ENCODE results near the gene TRPM1. TPM values are rescaled to one million over a fixed set of nuclear protein-coding genes. Genes with fewer than 3 reads are reported as not detected.

Gene TRPM1
- total RNA-seq, 2 experiments from 2014 or later: not detected

- H3K27ac Mint-ChIP-seq: no peak overlapping the region
- peaks cover 17% of the 10 kb centered on the region for H3K27me3 Mint-ChIP-seq
- ChIA-PET CTCF (no interaction called here), POLR2A (no interaction called here)
- peaks cover 2% of the 10 kb centered on the region for H3K4me1 Mint-ChIP-seq
- H3K36me3 Mint-ChIP-seq (ENCODE audit: low read depth): no peaks in the 10 kb centered on the region
- no peaks in the 10 kb centered on the region for H3K9me3 Mint-ChIP-seq
- no peak overlapping the region for H3K4me3 Mint-ChIP-seq
- DNase-seq: no peak
Measured at GRCh38 chr15:31085359-31085758, 16.2 kb downstream of the TRPM1 start.

GRCh38 chr15:31084176-31084575, 17.3 kb downstream of the TRPM1 start:
- DNase-seq: no peak
- H3K4me1 Mint-ChIP-seq: peaks cover 5% of the 10 kb centered on the region
- POLR2A ChIA-PET: no interaction called here

GRCh38 chr15:31083370-31083780, 18.1 kb downstream of the TRPM1 start:
- ChIA-PET CTCF (interaction anchor here (1.9 kb wide), 1 partner anchor 46 kb away, joined by 7 read pairs; no protein-coding TSS in a partner anchor), POLR2A (no interaction called here)
- Mint-ChIP-seq H3K4me3 (no peak overlapping the region), H3K27ac (no peak overlapping the region), H3K27me3 (peaks cover 24% of the 10 kb centered on the region), H3K9me3 (no peaks in the 10 kb centered on the region), H3K36me3 (ENCODE audit: low read depth) (no peaks in the 10 kb centered on the region), H3K4me1 (peaks cover 5% of the 10 kb centered on the region)
- no peak for DNase-seq

More at GRCh38 chr15:31084176-31084575, 17.3 kb downstream of the TRPM1 start:
- Mint-ChIP-seq H3K36me3 (ENCODE audit: low read depth) (no peaks in the 10 kb centered on the region), H3K27ac (no peak overlapping the region), H3K4me3 (no peak overlapping the region), H3K27me3 (peaks cover 21% of the 10 kb centered on the region), H3K9me3 (no peaks in the 10 kb centered on the region)
- CTCF ChIA-PET: interaction anchor here (1.9 kb wide), 1 partner anchor 45 kb away, joined by 7 read pairs; no protein-coding TSS in a partner anchor

GRCh38 chr15:31082771-31083369, 18.7 kb downstream of the TRPM1 start:
- Mint-ChIP-seq H3K36me3 (ENCODE audit: low read depth) (no peaks in the 10 kb centered on the region), H3K9me3 (no peaks in the 10 kb centered on the region), H3K27ac (no peak overlapping the region), H3K4me3 (no peak overlapping the region), H3K4me1 (peaks cover 5% of the 10 kb centered on the region), H3K27me3 (peaks cover 24% of the 10 kb centered on the region)
- no peak for DNase-seq
- CTCF ChIA-PET: interaction anchor here (1.9 kb wide), 1 partner anchor 46 kb away, joined by 7 read pairs; no protein-coding TSS in a partner anchor
- POLR2A ChIA-PET: no interaction called here

- ChIA-PET POLR2A (no interaction called here), CTCF (no interaction called here)
- H3K36me3 Mint-ChIP-seq (ENCODE audit: low read depth): no peaks in the 10 kb centered on the region
- no peak overlapping the region for H3K4me3 Mint-ChIP-seq
- peaks cover 26% of the 10 kb centered on the region for H3K27me3 Mint-ChIP-seq
- H3K4me1 Mint-ChIP-seq: peaks cover 5% of the 10 kb centered on the region
- H3K9me3 Mint-ChIP-seq: no peaks in the 10 kb centered on the region
- H3K27ac Mint-ChIP-seq: no peak overlapping the region
- DNase-seq: no peak
Measured at GRCh38 chr15:31081588-31082250, 19.8 kb downstream of the TRPM1 start.

- peaks cover 27% of the 10 kb centered on the region for H3K27me3 Mint-ChIP-seq
- POLR2A ChIA-PET: no interaction called here
- CTCF ChIA-PET: no interaction called here
- no peaks in the 10 kb centered on the region for H3K36me3 Mint-ChIP-seq (ENCODE audit: low read depth)
- no peak overlapping the region for H3K27ac Mint-ChIP-seq
- no peaks in the 10 kb centered on the region for H3K9me3 Mint-ChIP-seq
- no peak for DNase-seq
- peaks cover 5% of the 10 kb centered on the region for H3K4me1 Mint-ChIP-seq
- H3K4me3 Mint-ChIP-seq: no peak overlapping the region
Measured at GRCh38 chr15:31081056-31081455, 20.5 kb downstream of the TRPM1 start.

GRCh38 chr15:31080591-31081014, 20.9 kb downstream of the TRPM1 start:
- Mint-ChIP-seq H3K27me3 (peaks cover 30% of the 10 kb centered on the region), H3K9me3 (no peaks in the 10 kb centered on the region), H3K27ac (no peak overlapping the region), H3K4me3 (no peak overlapping the region), H3K36me3 (ENCODE audit: low read depth) (no peaks in the 10 kb centered on the region), H3K4me1 (peaks cover 5% of the 10 kb centered on the region)
- ChIA-PET CTCF (no interaction called here), POLR2A (no interaction called here)
- peak; percentile 31 for DNase-seq

- ChIA-PET POLR2A (interaction anchor here (1.1 kb wide), 1 partner anchor 33 kb away, joined by 3 read pairs; no protein-coding TSS in a partner anchor), CTCF (no interaction called here)
- Mint-ChIP-seq H3K4me3 (no peak overlapping the region), H3K9me3 (no peaks in the 10 kb centered on the region), H3K27me3 (peaks cover 37% of the 10 kb centered on the region), H3K4me1 (peaks cover 5% of the 10 kb centered on the region), H3K27ac (no peak overlapping the region), H3K36me3 (ENCODE audit: low read depth) (no peaks in the 10 kb centered on the region)
- no peak for DNase-seq
Measured at GRCh38 chr15:31079519-31079918, 22.0 kb downstream of the TRPM1 start.

GRCh38 chr15:31078471-31078870, 23.1 kb downstream of the TRPM1 start:
- Mint-ChIP-seq H3K4me3 (no peak overlapping the region), H3K27me3 (peaks cover 40% of the 10 kb centered on the region), H3K36me3 (ENCODE audit: low read depth) (no peaks in the 10 kb centered on the region), H3K27ac (no peak overlapping the region), H3K9me3 (no peaks in the 10 kb centered on the region), H3K4me1 (peaks cover 5% of the 10 kb centered on the region)
- CTCF ChIA-PET: interaction anchor here (0.6 kb wide), 1 partner anchor 10 kb away, joined by 3 read pairs; no protein-coding TSS in a partner anchor
- no peak for DNase-seq
- POLR2A ChIA-PET: interaction anchor here (1.1 kb wide), 1 partner anchor 34 kb away, joined by 3 read pairs; no protein-coding TSS in a partner anchor

GRCh38 chr15:31077941-31078340, 23.6 kb downstream of the TRPM1 start:
- peaks cover 41% of the 10 kb centered on the region for H3K27me3 Mint-ChIP-seq
- POLR2A ChIA-PET: no interaction called here
- DNase-seq: no peak
- peaks cover 5% of the 10 kb centered on the region for H3K4me1 Mint-ChIP-seq
- no peaks in the 10 kb centered on the region for H3K36me3 Mint-ChIP-seq (ENCODE audit: low read depth)
- H3K27ac Mint-ChIP-seq: no peak overlapping the region
- H3K9me3 Mint-ChIP-seq: no peaks in the 10 kb centered on the region
- no peak overlapping the region for H3K4me3 Mint-ChIP-seq
- CTCF ChIA-PET: interaction anchor here (0.6 kb wide), 1 partner anchor 10 kb away, joined by 3 read pairs; no protein-coding TSS in a partner anchor

GRCh38 chr15:31077181-31077580, 24.3 kb downstream of the TRPM1 start:
- no peak for DNase-seq
- Mint-ChIP-seq H3K27me3 (peaks cover 36% of the 10 kb centered on the region), H3K9me3 (no peaks in the 10 kb centered on the region), H3K27ac (no peak overlapping the region), H3K4me3 (no peak overlapping the region), H3K36me3 (ENCODE audit: low read depth) (no peaks in the 10 kb centered on the region), H3K4me1 (peaks cover 4% of the 10 kb centered on the region)
- ChIA-PET CTCF (no interaction called here), POLR2A (no interaction called here)

- Mint-ChIP-seq H3K36me3 (ENCODE audit: low read depth) (no peaks in the 10 kb centered on the region), H3K27ac (no peak overlapping the region), H3K9me3 (no peaks in the 10 kb centered on the region), H3K4me1 (no peaks in the 10 kb centered on the region), H3K4me3 (no peak overlapping the region), H3K27me3 (peaks cover 27% of the 10 kb centered on the region)
- POLR2A ChIA-PET: no interaction called here
- CTCF ChIA-PET: no interaction called here
- no peak for DNase-seq
Measured at GRCh38 chr15:31074321-31074720, 27.2 kb downstream of the TRPM1 start.

GRCh38 chr15:31070867-31071266, 30.7 kb downstream of the TRPM1 start:
- CTCF ChIA-PET: no interaction called here
- H3K9me3 Mint-ChIP-seq: no peaks in the 10 kb centered on the region
- no peak for DNase-seq
- no peak overlapping the region for H3K27ac Mint-ChIP-seq
- no peaks in the 10 kb centered on the region for H3K4me1 Mint-ChIP-seq
- H3K27me3 Mint-ChIP-seq: peaks cover 19% of the 10 kb centered on the region
- no peak overlapping the region for H3K4me3 Mint-ChIP-seq
- H3K36me3 Mint-ChIP-seq (ENCODE audit: low read depth): no peaks in the 10 kb centered on the region
- POLR2A ChIA-PET: no interaction called here
